ENCODE results near the gene ZSCAN5A.
"Not testable (repeated sequence)": the region's sequence is repeated elsewhere in the genome, so short reads cannot be mapped to it uniquely, and the experiment has no call there.

Gene ZSCAN5A

GRCh38 chr19:56217039-56217949 is 97.3 kb downstream of the ZSCAN5A start:
- in situ Hi-C loops (cut with MboI; ENCODE audit: low sequenced_read_pairs): no loop called here

- in situ Hi-C loops (cut with MboI; ENCODE audit: low sequenced_read_pairs): no loop called here
Measured at GRCh38 chr19:56211718-56212117, 102.9 kb downstream of the ZSCAN5A start.

GRCh38 chr19:56210036-56210435 is 104.6 kb downstream of the ZSCAN5A start:
- in situ Hi-C loops (cut with MboI; ENCODE audit: low sequenced_read_pairs): not testable (repeated sequence)

GRCh38 chr19:56209091-56209490 is 105.5 kb downstream of the ZSCAN5A start:
- in situ Hi-C loops (cut with MboI; ENCODE audit: low sequenced_read_pairs): no loop called here

- in situ Hi-C loops (cut with MboI; ENCODE audit: low sequenced_read_pairs): not testable (repeated sequence)
Measured at GRCh38 chr19:56207581-56207980, 107.1 kb downstream of the ZSCAN5A start.

DNA sequence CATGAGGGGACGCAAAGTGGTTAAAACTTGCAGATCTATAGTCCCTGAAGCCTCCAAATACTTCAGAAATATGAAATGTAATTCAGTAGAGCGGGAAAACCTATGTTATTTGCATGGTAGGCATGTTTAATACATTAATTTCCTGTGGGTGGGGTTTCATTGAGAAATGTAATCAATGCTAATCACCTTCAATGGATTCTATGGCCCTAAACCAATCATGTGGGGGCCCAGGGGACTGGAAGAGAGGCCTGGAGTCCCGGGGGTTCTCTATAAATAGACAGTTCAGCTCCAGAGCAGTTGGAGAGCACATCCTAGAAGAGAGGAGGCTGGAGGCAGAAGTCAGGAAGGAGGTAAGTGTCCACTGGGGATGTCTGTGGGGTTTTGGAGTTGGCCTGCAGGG is 112.7 kb downstream of the ZSCAN5A start, which contains the start of gene ZSCAN5C:
ZSCAN5C (plus strand) TSS at position 301 of the 400 bp plus-strand sequence. CDS start 3,641 bp downstream, outside the sequence.
- in situ Hi-C loops (cut with MboI; ENCODE audit: low sequenced_read_pairs): no loop called here

DNA sequence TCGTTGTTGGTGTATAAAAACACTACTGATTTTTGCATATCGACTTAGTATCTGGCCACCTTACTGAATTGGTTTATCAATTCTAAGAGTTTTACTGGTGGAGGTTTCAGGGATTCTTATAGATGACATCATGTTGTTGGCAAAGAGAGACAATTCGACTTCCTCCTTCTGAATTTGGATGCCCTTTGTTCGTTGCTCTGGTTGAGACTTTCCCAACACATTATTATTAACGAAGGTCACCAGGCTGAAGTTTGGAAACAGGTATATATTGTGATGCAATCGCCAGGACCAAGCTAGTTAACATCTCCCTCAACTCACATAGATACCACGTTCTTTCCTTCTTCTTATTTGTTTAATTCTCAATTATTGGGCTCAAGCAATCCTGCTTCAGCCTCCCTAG is 115.0 kb downstream of the ZSCAN5A start:
- in situ Hi-C loops (cut with MboI; ENCODE audit: low sequenced_read_pairs): no loop called here

DNA sequence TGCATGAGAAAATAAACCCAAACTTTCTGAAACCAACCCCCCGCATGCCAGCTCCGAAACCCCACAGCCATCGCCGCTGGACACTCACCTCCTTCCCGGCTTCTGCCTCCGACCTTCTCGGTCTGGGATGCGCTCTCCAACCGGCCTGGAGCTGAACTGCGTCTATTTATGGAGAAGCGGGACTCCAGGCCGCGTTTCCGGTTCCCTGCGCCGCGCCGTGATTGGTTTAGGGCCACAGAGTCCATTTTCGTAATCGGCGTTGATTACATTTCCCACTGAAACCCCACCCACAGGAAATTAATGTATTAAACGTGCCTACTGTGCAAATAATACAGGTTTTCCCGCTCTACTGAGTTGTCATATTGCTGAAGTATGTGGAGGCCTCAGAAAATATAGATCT is 117.0 kb downstream of the ZSCAN5A start, which contains the start of gene ZSCAN5B:
ZSCAN5B (minus strand) TSS at position 138 of the 400 bp plus-strand sequence. CDS start 4,731 bp downstream, outside the sequence.
- in situ Hi-C loops (cut with MboI; ENCODE audit: low sequenced_read_pairs): not testable (repeated sequence)

- in situ Hi-C loops (cut with MboI; ENCODE audit: low sequenced_read_pairs): no loop called here
Measured at GRCh38 chr19:56193981-56194640, 120.5 kb downstream of the ZSCAN5A start.

DNA sequence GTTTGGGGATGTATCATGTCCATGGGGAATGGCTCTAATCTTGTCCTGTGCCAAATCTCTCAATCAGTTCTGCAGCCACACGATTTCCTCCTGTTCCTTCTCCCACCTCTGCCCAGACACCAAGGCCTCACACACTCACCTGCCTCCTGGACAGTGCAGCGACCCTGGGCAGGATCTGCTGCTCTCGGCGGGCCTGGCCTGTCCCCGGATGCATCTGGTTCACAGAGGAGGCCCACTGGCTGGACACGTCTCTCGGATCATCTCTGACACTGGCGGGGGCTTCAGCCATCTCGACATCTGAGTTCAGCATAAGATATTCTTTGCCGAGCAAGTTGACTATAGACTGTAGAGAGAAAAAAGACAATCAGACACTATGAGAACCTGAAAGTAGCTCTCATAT is 122.9 kb downstream of the ZSCAN5A start:
- in situ Hi-C loops (cut with MboI; ENCODE audit: low sequenced_read_pairs): no loop called here

DNA sequence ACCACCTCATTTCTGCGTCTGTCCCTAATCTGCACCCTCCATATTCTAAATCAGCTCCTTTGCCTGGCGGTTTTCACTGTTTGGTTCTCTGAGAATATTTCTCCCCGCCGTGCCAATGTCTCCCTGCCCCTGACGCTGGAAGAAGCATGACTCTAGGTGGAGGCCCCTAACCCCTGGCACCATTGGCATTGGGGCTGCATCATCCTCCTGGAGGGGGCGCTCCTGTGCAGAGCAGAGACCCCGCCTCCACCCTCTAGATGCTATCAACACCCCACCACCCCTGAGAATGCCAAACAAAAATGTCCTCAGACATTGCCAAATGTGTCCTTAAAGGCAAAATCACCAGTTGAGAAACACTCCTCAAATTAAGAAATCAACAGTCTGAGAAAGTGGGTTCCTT is 123.5 kb downstream of the ZSCAN5A start:
- in situ Hi-C loops (cut with MboI; ENCODE audit: low sequenced_read_pairs): no loop called here

GRCh38 chr19:56189785-56190184 is 124.9 kb downstream of the ZSCAN5A start:
- in situ Hi-C loops (cut with MboI; ENCODE audit: low sequenced_read_pairs): no loop called here

- in situ Hi-C loops (cut with MboI; ENCODE audit: low sequenced_read_pairs): no loop called here
Measured at GRCh38 chr19:56177564-56178243, 136.9 kb downstream of the ZSCAN5A start.

- in situ Hi-C loops (cut with MboI; ENCODE audit: low sequenced_read_pairs): no loop called here
Measured at GRCh38 chr19:56176881-56177280, 137.8 kb downstream of the ZSCAN5A start.

- in situ Hi-C loops (cut with MboI; ENCODE audit: low sequenced_read_pairs): not testable (repeated sequence)
Measured at GRCh38 chr19:56176310-56176709, 138.3 kb downstream of the ZSCAN5A start.

DNA sequence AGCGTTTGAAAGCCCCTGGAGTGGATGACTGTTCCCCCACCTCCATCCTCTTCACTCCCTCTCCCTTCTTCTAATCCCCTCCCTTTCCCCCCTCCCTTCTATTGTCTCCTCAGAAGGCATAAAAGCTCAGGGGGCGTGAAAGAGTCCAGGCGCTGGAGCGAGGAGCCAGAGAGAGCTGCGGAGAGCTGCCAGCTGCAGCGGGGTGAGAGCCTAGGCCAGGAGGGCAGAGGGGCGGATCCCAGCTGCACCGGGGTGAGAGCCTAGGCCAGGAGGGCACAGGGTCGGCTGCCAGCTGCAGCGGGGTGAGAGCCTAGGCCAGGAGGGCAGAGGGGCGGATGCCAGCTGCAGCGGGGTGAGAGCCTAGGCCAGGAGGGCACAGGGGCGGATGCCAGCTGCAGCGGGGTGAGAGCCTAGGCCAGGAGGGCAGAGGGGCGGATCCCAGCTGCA is 138.8 kb downstream of the ZSCAN5A start, which contains the start of gene GALP:
GALP (plus strand) TSS at position 148 of the 447 bp plus-strand sequence. CDS start 1,101 bp downstream, outside the sequence.
- in situ Hi-C loops (cut with MboI; ENCODE audit: low sequenced_read_pairs): not testable (repeated sequence)

DNA sequence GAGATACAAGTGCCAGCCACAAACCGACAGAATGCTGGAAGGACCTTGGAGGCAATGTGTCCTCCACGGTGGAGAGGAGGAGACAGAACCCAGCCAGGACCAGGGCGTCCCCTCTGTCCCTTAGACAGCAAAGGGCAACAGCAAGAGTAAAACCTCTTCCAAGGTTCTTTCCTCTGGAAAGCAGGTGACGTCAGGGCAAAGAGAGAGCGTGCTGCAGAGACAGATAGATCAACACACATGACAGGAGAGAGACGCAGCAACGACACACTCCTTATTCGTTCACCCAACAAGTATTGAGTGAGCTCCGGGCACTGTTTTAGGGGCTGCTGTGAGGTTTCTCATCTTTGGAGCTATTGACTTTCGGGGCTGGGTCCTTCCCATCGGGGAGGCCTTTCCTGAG is 140.1 kb downstream of the ZSCAN5A start:
- in situ Hi-C loops (cut with MboI; ENCODE audit: low sequenced_read_pairs): no loop called here

GRCh38 chr19:56174086-56174485 is 140.6 kb downstream of the ZSCAN5A start:
- in situ Hi-C loops (cut with MboI; ENCODE audit: low sequenced_read_pairs): no loop called here
